Pancreas (tissue), 10 donors: ENCODE results near the gene LCK. TPM values are rescaled to one million over a fixed set of nuclear protein-coding genes. Genes with fewer than 3 reads are reported as not detected.

Experiments used
- ATAC-seq, 4 donors: fragments of 200-7000 bp; cut with Tn5 transposase; one replicate each; pipeline versions ENCODE4 v1.8.0 to v1.9.1; 2020; ENCODE audit warnings: mild to moderate bottlenecking in 4 of 4, moderate library complexity in 4 of 4
- DNase-seq, 6 donors: peaks; one replicate each; pipeline ENCODE4 v3.0.0-alpha.2; 2020
- FAIRE-seq: peaks from 2 replicates; lab custom pipeline; 2012; peaks lifted over from hg19 to GRCh38; lab: Jason Lieb, UNC
- H3K27ac ChIP-seq, 4 donors: fragments of 200-600 bp; sonication (generic); 1 replicate in 3 of 4; 2 replicates in 1 of 4; pipeline versions ENCODE4 v1.5.0 to v1.8.0; 2020
- H3K27me3 ChIP-seq, 4 donors: fragments of 200-600 bp; one replicate each; pipeline ENCODE4 v1.8.0; 2021
- H3K36me3 ChIP-seq, 3 donors: fragments of 200-600 bp; sonication (generic) in 1 of 3; one replicate each; pipeline versions ENCODE4 v1.5.0 to v1.8.0; 2020 to 2021
- H3K4me1 ChIP-seq, 3 donors: fragments of 200-600 bp; one replicate each; pipeline ENCODE4 v1.8.0; 2021
- H3K4me3 ChIP-seq, 4 donors: fragments of 200-600 bp; sonication (generic) in 2 of 4; one replicate each; pipeline versions ENCODE4 v1.5.0 to v1.8.0; 2020 to 2021
- H3K9me3 ChIP-seq, 4 donors: fragments of 200-600 bp; one replicate each; pipeline ENCODE4 v1.8.0; 2021
- CTCF ChIP-seq, 4 donors: fragments of 200-600 bp; sonication (generic) in 3 of 4; IDR thresholded peaks; one replicate each; pipeline versions ENCODE4 v1.5.0 to v1.8.0; 2021; ENCODE audit warnings: antibody characterized with exemption in 4 of 4
- WGBS, 2 donors: extraction: QIAGEN DNeasy Blood & Tissue Kit; methylation state at CpG; one replicate each; pipeline ENCODE4 v1.1.7; 2013; 5-methylcytosine and 5-hydroxymethylcytosine counted together
- intact Hi-C, 3 donors: fragments of 100-400 bp; cut with DNase I; formaldehyde crosslinking; loops; one replicate each; pipeline versions ENCODE4 v1.11.1 to v1.14.2; 2022
- polyA plus RNA-seq, 2 donors: library from polyadenylated mRNA; stranded (reverse); fragments of 200-250 nt; gene quantifications; one replicate each; pipeline ENCODE4 v1.2.3, GENCODE V29; 2013
- total RNA-seq, 6 donors: library from RNA; stranded (reverse); fragmentation: NEBNext Ultra II Directional in 4 of 6; extraction: Animal tissue kit (Norgen Biotek cat#: 25700) in 4 of 6; gene quantifications; one replicate each; pipeline versions ENCODE4 v1.2.1 to v1.2.4, GENCODE V29; 2021 to 2023
- donor health status: healthy with polysubstance abuse.
- donor health status: DM: no; HTN: no; CAD: no; lungs with moderate emphysema.
- donor health status: DM: no; HTN: no; CAD: no.
- donor health status: control.
- donor health status: control.
- donor health status: Bipolar disorder and iron deficiency.
- donor health status: DM: yes; HTN: yes; CAD: no.
- donor health status: DM: no; HTN: no; CAD: no.
- donor health status: DM: no; HTN: no; CAD: no.
- donor health status: DM: yes; HTN: yes; CAD: no.

LCK gene
- total and polyA plus RNA-seq, 8 donors, result 0.09 to 1.6 (median 0.85) TPM

DNA sequence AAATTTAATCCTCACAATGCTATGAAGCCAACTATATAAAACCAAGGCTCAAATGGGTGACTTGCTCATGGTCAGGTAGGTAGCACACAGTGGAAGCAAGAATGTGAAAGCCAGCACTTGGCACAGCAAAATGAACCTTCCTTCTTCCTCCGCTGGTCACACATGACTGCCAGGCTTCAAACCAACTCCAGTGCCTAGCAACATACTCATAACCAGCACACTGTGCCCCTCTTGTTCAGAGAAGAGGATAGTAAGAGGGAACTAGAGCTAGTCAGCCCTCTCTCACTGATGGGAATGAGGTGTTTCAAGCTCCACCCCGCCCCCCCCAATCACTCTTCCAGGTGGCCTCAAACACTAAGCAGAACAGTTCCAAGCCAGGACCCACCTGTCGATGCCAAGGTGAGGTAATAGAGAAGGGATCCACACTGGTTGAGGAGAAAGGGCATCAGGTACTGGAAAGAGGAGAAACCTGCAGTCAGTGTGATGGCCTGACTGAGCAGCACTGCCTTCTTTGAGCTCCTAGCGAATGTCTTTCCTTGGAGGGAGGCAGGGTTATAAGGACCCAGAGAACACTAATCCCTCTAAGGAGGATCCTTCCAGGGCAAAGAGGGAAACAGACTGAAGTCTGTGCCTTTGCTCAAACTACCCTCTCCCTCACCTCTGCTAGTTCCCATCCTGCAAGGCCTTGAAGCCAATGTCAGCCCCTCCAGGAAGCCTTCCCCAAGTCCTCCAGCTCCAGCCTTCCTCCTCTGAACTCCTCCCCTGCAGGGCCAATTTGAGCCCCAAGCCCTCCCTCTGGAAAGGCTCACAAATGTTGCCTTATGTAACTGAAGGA, 30.1 kb upstream of the LCK start:
- intact Hi-C loops, result no loop called here
- no peak overlapping the region for H3K27ac ChIP-seq
- H3K36me3 ChIP-seq, result peaks cover 0 to 14% (median 0%) of the 10 kb centered on the region in 3 donors

DNA sequence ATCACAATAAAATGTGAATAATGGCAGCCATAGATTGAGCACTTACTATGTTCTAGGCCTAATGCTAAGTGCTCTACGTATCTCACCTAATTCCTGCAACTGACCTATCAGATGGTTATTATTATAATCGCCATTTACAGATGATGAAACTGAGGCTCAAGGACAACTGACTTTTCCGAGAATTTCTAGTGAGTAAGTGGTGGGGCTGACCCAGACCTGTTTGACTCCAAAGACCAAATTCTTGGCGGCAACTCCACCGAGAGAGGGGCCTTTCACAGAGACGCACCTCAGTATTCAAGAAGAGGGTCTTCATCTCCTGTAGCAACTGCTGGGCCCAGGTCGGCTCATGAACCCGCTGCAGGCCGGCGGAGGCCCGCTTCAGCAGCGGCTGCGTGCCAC, 29.5 kb upstream of the LCK start:
- no peak for ATAC-seq
- H3K27me3 ChIP-seq, result no peaks in the 10 kb centered on the region
- FAIRE-seq, result no peak
- H3K9me3 ChIP-seq, result no peaks in the 10 kb centered on the region
- peak overlapping the region; percentile 49 to 88 (median 79) for H3K4me3 ChIP-seq
- no peak for TF ChIP-seq CTCF (IDR thresholded peaks at IDR 0.05)
- 2 to 3% methylated on average over 13 of the region's 13 CpGs for WGBS, 2 donors
- H3K27ac ChIP-seq, result peak overlapping the region; percentile 57 to 83 (median 74)
- intact Hi-C loops, result no loop called here
- no peak for DNase-seq
- H3K4me1 ChIP-seq, result peaks cover 7 to 20% (median 15%) of the 10 kb centered on the region in 3 donors
- peaks cover 0 to 15% (median 4%) of the 10 kb centered on the region in 3 donors for H3K36me3 ChIP-seq

More for the DNA sequence above, 30.1 kb upstream of the LCK start:
- no peak for TF ChIP-seq CTCF (IDR thresholded peaks at IDR 0.05)
- 87 to 88% methylated on average over 4 of the region's 4 CpGs for WGBS, 2 donors
- H3K9me3 ChIP-seq, result no peaks in the 10 kb centered on the region
- DNase-seq, result no peak
- H3K4me1 ChIP-seq, result peaks cover 7 to 20% (median 15%) of the 10 kb centered on the region in 3 donors
- H3K4me3 ChIP-seq, result peak overlapping the region; percentile 49 to 88 (median 79)
- no peak for ATAC-seq
- H3K27me3 ChIP-seq, result no peaks in the 10 kb centered on the region
- no peak for FAIRE-seq

GRCh38 chr1:32221980-32222755, 28.9 kb upstream of the LCK start, which contains the start of the genes EIF3I and TMEM234:
Gene EIF3I (plus strand): TSS chr1:32222407. CDS start chr1:32222442, 35 bp downstream.
Gene TMEM234 (minus strand): TSS chr1:32222353. CDS start chr1:32222322, 31 bp downstream.
- no peak for FAIRE-seq
- Histone ChIP-seq H3K4me3 (peak within 1 kb of the TSS; percentile 49 to 88 (median 79)), H3K9me3 (no peaks in the 10 kb centered on the region), H3K27ac (peak within 1 kb of the TSS; percentile 57 to 83 (median 74)), H3K27me3 (no peaks in the 10 kb centered on the region), H3K4me1 (peaks cover 7 to 20% (median 15%) of the 10 kb centered on the region in 3 donors), H3K36me3 (peaks cover 0 to 14% (median 4%) of the 10 kb centered on the region in 3 donors)
- intact Hi-C loops, result no loop called here
- ATAC-seq, result peak; percentile 97 to 99 (median 99)
- TF ChIP-seq CTCF (IDR thresholded peaks at IDR 0.05), result no peak
- 0 to 1% methylated on average over 42 to 46 of the region's 46 CpGs for WGBS, 2 donors
- DNase-seq, result peak; percentile 87 to 94 (median 90)

DNA sequence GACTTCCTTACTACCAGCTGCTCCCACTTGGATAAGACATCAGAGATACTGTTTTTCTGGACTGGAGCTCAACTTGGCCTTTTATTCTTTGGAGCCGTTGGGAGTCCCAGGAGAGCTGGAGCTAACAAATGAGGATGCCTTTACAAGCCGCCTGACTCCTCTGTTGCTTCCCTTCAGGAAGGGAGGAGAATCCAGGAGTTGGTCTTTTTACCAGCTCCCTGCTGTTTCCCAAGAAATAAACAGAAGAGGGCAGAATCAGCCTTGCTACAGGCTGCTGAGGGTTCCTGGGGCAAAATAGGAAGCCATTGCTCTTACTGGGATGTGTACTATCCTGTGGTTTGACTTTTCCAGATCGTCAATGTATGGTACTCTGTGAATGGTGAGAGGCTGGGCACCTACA, 27.4 kb upstream of the LCK start:
- ATAC-seq (no peak), FAIRE-seq (no peak), DNase-seq (no peak)
- H3K4me1 ChIP-seq, result peaks cover 7 to 20% (median 15%) of the 10 kb centered on the region in 3 donors
- WGBS, 2 donors, result 69 to 78% methylated on average over 3 of the region's 3 CpGs
- peaks cover 0 to 27% (median 9%) of the 10 kb centered on the region in 3 donors for H3K36me3 ChIP-seq
- peak overlapping the region in 2 of 4 donors; percentile 49 to 75 for H3K4me3 ChIP-seq
- H3K27me3 ChIP-seq, result no peaks in the 10 kb centered on the region
- H3K9me3 ChIP-seq, result no peaks in the 10 kb centered on the region
- no peak for TF ChIP-seq CTCF (IDR thresholded peaks at IDR 0.05)
- intact Hi-C loops, result no loop called here
- H3K27ac ChIP-seq, result no peak overlapping the region
